ENCODE data around the gene TNS1. TPM values are rescaled to one million over a fixed set of nuclear protein-coding genes. Genes with fewer than 3 reads are reported as not detected.

Gene TNS1
- total RNA-seq, 4 donors from 2014 or later = 461 to 648 (median 565) TPM

- no peak for DNase-seq (ENCODE audit: low spot score in 2 of 2)
- no peak for TF ChIP-seq POLR2A (IDR thresholded peaks at IDR 0.05)
- TF ChIP-seq, protein P1, sequence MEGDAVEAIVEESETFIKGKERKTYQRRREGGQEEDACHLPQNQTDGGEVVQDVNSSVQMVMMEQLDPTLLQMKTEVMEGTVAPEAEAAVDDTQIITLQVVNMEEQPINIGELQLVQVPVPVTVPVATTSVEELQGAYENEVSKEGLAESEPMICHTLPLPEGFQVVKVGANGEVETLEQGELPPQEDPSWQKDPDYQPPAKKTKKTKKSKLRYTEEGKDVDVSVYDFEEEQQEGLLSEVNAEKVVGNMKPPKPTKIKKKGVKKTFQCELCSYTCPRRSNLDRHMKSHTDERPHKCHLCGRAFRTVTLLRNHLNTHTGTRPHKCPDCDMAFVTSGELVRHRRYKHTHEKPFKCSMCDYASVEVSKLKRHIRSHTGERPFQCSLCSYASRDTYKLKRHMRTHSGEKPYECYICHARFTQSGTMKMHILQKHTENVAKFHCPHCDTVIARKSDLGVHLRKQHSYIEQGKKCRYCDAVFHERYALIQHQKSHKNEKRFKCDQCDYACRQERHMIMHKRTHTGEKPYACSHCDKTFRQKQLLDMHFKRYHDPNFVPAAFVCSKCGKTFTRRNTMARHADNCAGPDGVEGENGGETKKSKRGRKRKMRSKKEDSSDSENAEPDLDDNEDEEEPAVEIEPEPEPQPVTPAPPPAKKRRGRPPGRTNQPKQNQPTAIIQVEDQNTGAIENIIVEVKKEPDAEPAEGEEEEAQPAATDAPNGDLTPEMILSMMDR (IDR thresholded peaks at IDR 0.05) = no peak
- TF ChIP-seq EP300 (IDR thresholded peaks at IDR 0.05) = no peak
- peaks cover 0 to 89% (median 0%) of the 10 kb centered on the region in 3 donors for H3K36me3 ChIP-seq
- peaks cover 0 to 60% (median 12%) of the 10 kb centered on the region in 4 donors for H3K4me1 ChIP-seq
- no peaks in the 10 kb centered on the region for H3K27me3 ChIP-seq
- WGBS, 2 donors = 93 to 96% methylated on average over 1 of the region's 1 CpG
- H3K4me3 ChIP-seq = no peak overlapping the region
- peak overlapping the region in 2 of 4 donors; percentile 15 to 42 for H3K27ac ChIP-seq
- H3K9me3 ChIP-seq = no peaks in the 10 kb centered on the region
Measured at GRCh38 chr2:217875138-217875537, 127.7 kb downstream of the TNS1 start.

GRCh38 chr2:217873371-217873770, 129.4 kb downstream of the TNS1 start:
- H3K27me3 ChIP-seq = no peaks in the 10 kb centered on the region
- H3K4me3 ChIP-seq = no peak overlapping the region
- peaks cover 0 to 58% (median 5%) of the 10 kb centered on the region in 4 donors for H3K4me1 ChIP-seq
- H3K36me3 ChIP-seq = peaks cover 0 to 85% (median 1%) of the 10 kb centered on the region in 3 donors
- TF ChIP-seq EP300 (IDR thresholded peaks at IDR 0.05) (no peak), POLR2A (IDR thresholded peaks at IDR 0.05) (no peak)
- TF ChIP-seq, protein P1 (IDR thresholded peaks at IDR 0.05) = no peak
- no peak for DNase-seq (ENCODE audit: low spot score in 2 of 2)
- 86 to 88% methylated on average over 8 of the region's 8 CpGs for WGBS, 2 donors
- no peaks in the 10 kb centered on the region for H3K9me3 ChIP-seq
- no peak overlapping the region for H3K27ac ChIP-seq

DNA sequence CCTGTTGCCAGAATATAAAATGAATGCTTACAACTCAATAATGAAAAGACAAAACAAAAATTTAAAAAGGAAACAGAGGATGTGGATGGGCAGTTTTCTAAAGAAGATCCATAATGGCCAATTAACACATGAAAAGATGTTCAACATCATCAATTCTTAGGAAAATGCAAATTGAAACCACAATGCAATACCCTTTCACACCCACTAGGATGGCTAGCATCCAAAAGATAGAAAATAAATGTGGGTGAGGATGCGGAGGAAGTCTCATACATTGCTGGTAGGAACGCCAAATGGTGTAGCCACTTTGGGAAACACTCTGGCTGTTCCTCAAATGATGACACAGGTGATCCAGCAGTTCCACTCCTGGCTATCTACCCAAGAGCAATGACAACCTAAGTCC, 130.5 kb downstream of the TNS1 start:
- Histone ChIP-seq H3K36me3 (peaks cover 0 to 85% (median 5%) of the 10 kb centered on the region in 3 donors), H3K4me1 (peaks cover 0 to 48% (median 5%) of the 10 kb centered on the region in 4 donors)
- WGBS, 2 donors = 51 to 53% methylated on average over 2 of the region's 2 CpGs

DNA sequence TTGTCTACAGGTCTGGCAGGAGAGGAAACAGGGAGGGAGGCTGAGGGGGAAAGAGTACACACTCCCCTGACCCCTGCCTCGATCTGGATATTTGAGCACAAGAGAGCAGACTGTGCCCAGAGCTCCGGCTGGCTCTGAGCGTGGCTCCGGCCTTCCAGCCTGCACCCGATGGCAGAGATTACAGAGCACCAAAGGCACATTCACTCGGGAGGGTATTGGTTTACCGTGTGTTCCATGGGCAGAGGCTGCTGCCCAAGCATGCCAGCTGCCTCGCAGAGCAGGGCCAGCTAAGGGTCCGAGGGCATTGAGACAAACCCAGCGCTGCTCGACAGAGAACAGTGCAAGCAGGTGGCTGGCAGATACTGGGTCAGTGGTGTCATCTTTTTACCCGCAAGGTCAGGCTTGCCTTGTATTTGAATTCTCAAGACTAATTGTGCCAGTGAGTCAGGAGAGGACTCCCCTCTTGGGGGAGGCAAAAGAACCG, 132.2 kb downstream of the TNS1 start:
- no peak for TF ChIP-seq EP300 (IDR thresholded peaks at IDR 0.05)
- TF ChIP-seq POLR2A (IDR thresholded peaks at IDR 0.05) = no peak
- TF ChIP-seq, protein P1 (IDR thresholded peaks at IDR 0.05) = no peak
- H3K36me3 ChIP-seq = peaks cover 0 to 85% (median 5%) of the 10 kb centered on the region in 3 donors
- H3K4me1 ChIP-seq = peaks cover 0 to 46% (median 5%) of the 10 kb centered on the region in 4 donors
- DNase-seq (ENCODE audit: low spot score in 2 of 2) = no peak
- H3K27me3 ChIP-seq = no peaks in the 10 kb centered on the region
- no peaks in the 10 kb centered on the region for H3K9me3 ChIP-seq
- 46 to 61% methylated on average over 12 to 13 of the region's 13 CpGs for WGBS, 2 donors
- H3K27ac ChIP-seq = peak overlapping the region in 2 of 4 donors; percentile 54 to 56
- H3K4me3 ChIP-seq = no peak overlapping the region

More for the DNA sequence above, 130.5 kb downstream of the TNS1 start:
- Histone ChIP-seq H3K9me3 (no peaks in the 10 kb centered on the region), H3K27me3 (no peaks in the 10 kb centered on the region), H3K27ac (no peak overlapping the region), H3K4me3 (no peak overlapping the region)
- no peak for DNase-seq (ENCODE audit: low spot score in 2 of 2)
- TF ChIP-seq EP300 (IDR thresholded peaks at IDR 0.05) (no peak), POLR2A (IDR thresholded peaks at IDR 0.05) (no peak)
- TF ChIP-seq, protein P1 (IDR thresholded peaks at IDR 0.05) = peak in 1 of 5 experiments; percentile 18

DNA sequence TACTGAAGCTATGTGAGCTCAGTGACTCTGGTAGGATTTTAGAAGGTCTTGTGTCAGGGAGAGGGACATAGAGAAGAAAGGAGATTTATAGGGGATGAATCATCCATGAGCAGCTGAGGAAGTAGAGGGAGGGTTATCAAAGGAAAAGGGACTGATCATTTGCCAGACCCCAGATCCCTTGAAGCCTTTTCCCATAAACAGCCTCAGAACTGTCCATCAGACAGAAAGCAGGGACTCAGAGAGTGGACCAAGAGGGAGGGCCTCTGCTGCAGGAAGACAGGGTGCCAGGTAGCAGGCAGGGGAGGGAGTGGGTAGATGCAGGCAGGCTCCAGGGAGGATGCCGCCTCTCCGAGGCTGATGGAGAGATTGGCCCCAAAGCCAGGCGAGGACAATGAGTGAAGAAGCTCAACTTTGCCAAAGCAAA, 133.9 kb downstream of the TNS1 start:
- TF ChIP-seq EP300 (IDR thresholded peaks at IDR 0.05) (no peak), POLR2A (IDR thresholded peaks at IDR 0.05) (no peak)
- TF ChIP-seq, protein P1 (IDR thresholded peaks at IDR 0.05) = no peak
- H3K4me3 ChIP-seq = no peak overlapping the region
- WGBS, 2 donors = 64 to 81% methylated on average over 3 of the region's 3 CpGs
- H3K36me3 ChIP-seq = peaks cover 0 to 86% (median 5%) of the 10 kb centered on the region in 3 donors
- no peaks in the 10 kb centered on the region for H3K9me3 ChIP-seq
- peak overlapping the region in 2 of 4 donors; percentile 54 to 56 for H3K27ac ChIP-seq
- H3K4me1 ChIP-seq = peaks cover 0 to 62% (median 5%) of the 10 kb centered on the region in 4 donors
- no peak for DNase-seq (ENCODE audit: low spot score in 2 of 2)
- H3K27me3 ChIP-seq = no peaks in the 10 kb centered on the region

Measured in tibial nerve (tissue), 4 donors.